ENCODE measurements around the gene HHEX.

The HHEX gene

GRCh38 chr10:92719991-92720830 is 30.5 kb downstream of the HHEX start:
- no peak for DNase-seq (ENCODE audit: low read depth)
- no peak overlapping the region for H3K4me3 ChIP-seq (ENCODE audit: control insufficient read depth, low read depth, low read length)
- TF ChIP-seq CTCF (conservative IDR thresholded peaks at IDR 0.05; ENCODE audit: control insufficient read depth, insufficient read depth, low read depth, low read length), result no peak

- DNase-seq (ENCODE audit: low read depth), result no peak
- no peak overlapping the region for H3K4me3 ChIP-seq (ENCODE audit: control insufficient read depth, low read depth, low read length)
- no peak for TF ChIP-seq CTCF (conservative IDR thresholded peaks at IDR 0.05; ENCODE audit: control insufficient read depth, insufficient read depth, low read depth, low read length)
These were observed 31.0 kb downstream of the HHEX start for GRCh38 chr10:92720831-92721165.

DNA sequence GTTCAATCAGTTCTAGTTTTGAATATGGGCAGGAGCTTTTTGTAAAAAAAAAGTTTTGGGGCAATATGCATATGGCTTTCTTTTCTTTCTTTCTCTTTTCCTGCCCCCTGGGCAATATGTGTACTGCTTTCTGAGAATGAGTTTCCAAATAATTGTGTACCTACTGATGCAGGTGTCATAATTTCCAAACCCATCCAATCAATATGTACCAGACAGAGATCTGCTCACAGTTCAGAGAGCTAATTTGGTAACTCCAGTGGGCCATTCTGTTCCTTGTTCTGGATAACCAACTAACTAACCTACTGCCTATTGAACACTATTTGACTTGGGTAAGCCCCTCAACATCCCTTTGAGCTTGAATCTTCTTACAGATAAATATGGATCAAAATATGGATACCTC is 32.6 kb downstream of the HHEX start:
- DNase-seq (ENCODE audit: low read depth), result no peak
- H3K4me3 ChIP-seq (ENCODE audit: control insufficient read depth, low read depth, low read length), result no peak overlapping the region
- no peak for TF ChIP-seq CTCF (conservative IDR thresholded peaks at IDR 0.05; ENCODE audit: control insufficient read depth, insufficient read depth, low read depth, low read length)

DNA sequence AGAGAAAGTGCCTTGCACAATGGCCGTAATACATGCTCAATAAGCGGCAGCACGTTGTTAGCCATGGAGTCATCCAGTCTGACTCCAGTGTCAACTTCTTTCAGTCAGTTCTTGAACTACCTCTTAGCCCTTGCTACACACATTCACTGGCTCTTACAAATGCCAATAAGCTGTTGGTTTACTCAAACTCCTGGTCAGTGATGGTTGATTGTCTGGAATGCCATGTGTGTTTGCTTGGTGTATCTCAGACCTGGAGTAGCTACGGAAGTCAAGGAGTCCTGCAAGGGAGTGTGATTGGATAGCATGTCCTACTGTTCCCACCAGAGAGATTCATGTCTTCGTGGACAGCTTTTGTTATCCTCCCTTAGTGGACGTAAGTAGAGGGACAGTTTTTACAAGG is 37.4 kb downstream of the HHEX start:
- no peak for DNase-seq (ENCODE audit: low read depth)
- TF ChIP-seq CTCF (conservative IDR thresholded peaks at IDR 0.05; ENCODE audit: control insufficient read depth, insufficient read depth, low read depth, low read length), result no peak
- H3K4me3 ChIP-seq (ENCODE audit: control insufficient read depth, low read depth, low read length), result no peak overlapping the region

DNA sequence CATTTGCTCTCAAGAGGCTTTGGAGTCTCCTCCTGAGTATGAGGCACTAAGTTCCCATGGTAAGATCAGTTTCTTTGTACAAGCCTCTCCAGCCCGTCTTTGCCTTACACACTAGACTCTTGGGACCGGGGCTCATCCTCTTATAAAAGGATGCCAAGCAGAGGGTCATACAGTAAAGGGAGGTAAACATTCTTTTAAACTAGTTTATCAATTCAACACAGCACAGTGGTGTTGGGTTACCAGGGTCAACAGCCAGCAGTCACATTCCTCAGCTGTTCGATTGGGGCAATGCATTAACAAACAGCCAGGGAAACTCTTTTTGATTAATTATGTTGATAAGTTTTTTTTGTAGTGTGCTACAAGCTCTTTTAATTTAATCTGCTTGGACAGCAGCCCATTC is 37.8 kb downstream of the HHEX start:
- no peak for TF ChIP-seq CTCF (conservative IDR thresholded peaks at IDR 0.05; ENCODE audit: control insufficient read depth, insufficient read depth, low read depth, low read length)
- no peak for DNase-seq (ENCODE audit: low read depth)
- H3K4me3 ChIP-seq (ENCODE audit: control insufficient read depth, low read depth, low read length), result no peak overlapping the region

DNA sequence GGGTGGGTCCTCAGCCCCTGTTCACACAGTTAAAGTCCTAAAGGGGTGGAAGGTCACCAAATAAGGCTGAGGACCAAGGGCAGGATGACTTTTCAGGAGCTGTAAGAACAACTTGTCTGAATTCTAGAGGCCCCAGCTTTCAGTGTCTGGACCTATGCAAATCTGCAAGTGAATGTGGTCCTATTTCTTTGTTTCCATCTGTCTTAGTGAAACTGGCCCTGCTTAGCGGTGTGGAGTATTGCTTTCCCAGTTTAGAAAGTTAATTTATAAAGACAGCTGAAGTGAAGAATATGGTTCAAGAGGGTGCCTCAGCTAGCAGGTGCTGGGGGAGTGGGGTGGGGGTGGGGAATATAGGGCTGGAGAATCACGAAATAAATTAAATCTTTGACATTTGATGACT is 40.1 kb downstream of the HHEX start:
- no peak for TF ChIP-seq CTCF (conservative IDR thresholded peaks at IDR 0.05; ENCODE audit: control insufficient read depth, insufficient read depth, low read depth, low read length)
- no peak for DNase-seq (ENCODE audit: low read depth)
- H3K4me3 ChIP-seq (ENCODE audit: control insufficient read depth, low read depth, low read length), result no peak overlapping the region

Measured in fibroblast of mammary gland (primary cell).